ENCODE measurements around the gene USP25. TPM values are rescaled to one million over a fixed set of nuclear protein-coding genes. Genes with fewer than 3 reads are reported as not detected.
A peak's percentile ranks its signal among the peaks of the same experiment; 100 is the strongest.

The USP25 gene
- total and polyA plus RNA-seq, 2 experiments from 2014 or later, result 11.8 to 49.2 TPM

DNA sequence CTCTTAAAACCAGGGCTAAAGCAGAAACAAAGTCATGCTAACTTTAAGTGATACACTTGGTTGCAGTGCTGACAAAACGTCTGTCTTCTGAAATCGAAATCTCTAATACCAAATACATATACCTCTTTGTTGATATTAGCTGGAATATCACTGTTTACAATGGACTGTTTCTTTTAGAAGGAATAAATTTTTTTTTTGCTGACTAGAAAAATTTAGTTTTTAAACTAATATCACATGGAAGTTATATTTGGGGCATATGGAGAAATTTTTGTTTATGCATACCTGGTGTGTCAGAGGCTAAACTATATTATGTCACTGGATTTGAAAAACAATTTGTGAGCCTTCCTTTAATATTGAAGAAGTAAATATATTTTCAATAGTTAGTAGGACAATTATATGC lies 39.1 kb downstream of the USP25 start:
- Histone ChIP-seq H3K4me3 (no peak overlapping the region), H3K4me2 (no peak overlapping the region), H3K27me3 (ENCODE audit: insufficient read depth) (no peaks in the 10 kb centered on the region), H3K9me2 (ENCODE audit: insufficient read depth) (no peaks in the 10 kb centered on the region), H4K20me1 (replicated peaks; ENCODE audit: insufficient read depth) (peaks cover 11% of the 10 kb centered on the region; the same call in 1 of the 2 replicates), H3K4me1 (ENCODE audit: insufficient read depth) (peaks cover 22% of the 10 kb centered on the region), H2AFZ (no peak overlapping the region), H3K36me3 (ENCODE audit: insufficient read depth) (no peaks in the 10 kb centered on the region; the same call in 1 of the 2 replicates), H3K27ac (ENCODE audit: low read depth) (no peak overlapping the region), H3K79me2 (replicated peaks; ENCODE audit: insufficient read depth) (peaks cover 97% of the 10 kb centered on the region), H3F3A (replicated peaks; ENCODE audit: low read depth) (no peaks in the 10 kb centered on the region)
- H3K9me3 Mint-ChIP-seq, result no peaks in the 10 kb centered on the region
- no peak for TF ChIP-seq JUNB (IDR thresholded peaks at IDR 0.05; ENCODE audit: unreplicated experiment)
- ATAC-seq, result no peak
- no peaks in the 10 kb centered on the region; the same call in 1 of the 3 replicates for H3K36me3 Mint-ChIP-seq (ENCODE audit: low read depth)
- H3K27me3 Mint-ChIP-seq (ENCODE audit: insufficient read depth, low read depth, poor library complexity), result no peaks in the 10 kb centered on the region
- DNase-seq (ENCODE audit: low spot score), result no peak
- H3K4me3 Mint-ChIP-seq, result no peak overlapping the region
- H3K27ac Mint-ChIP-seq, result peak overlapping the region; percentile 74
- peaks cover 48% of the 10 kb centered on the region for H3K4me1 Mint-ChIP-seq

DNA sequence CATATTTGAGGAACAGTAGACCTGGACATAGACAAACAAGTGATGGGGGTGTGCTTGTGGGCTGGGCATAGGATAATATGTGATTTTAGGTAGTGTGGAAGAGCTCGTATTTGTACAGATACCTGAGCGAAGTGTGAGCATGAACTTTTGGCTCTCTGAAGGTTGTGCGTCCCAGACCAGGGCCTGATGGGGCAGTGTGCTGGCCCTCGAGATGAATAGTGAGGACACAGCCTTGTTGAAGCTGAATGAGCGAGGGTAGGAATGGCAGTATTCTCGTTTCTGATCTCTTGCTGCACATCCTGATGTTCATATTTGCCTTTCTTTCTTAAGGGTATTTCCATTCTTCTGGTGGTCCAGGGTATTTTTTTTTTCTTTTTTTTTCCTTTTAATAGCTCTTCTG lies 41.5 kb downstream of the USP25 start:
- Mint-ChIP-seq H3K27me3 (ENCODE audit: insufficient read depth, low read depth, poor library complexity) (no peaks in the 10 kb centered on the region), H3K9me3 (no peaks in the 10 kb centered on the region), H3K27ac (no peak overlapping the region; the same call in 1 of the 2 replicates), H3K4me1 (peaks cover 57% of the 10 kb centered on the region), H3K4me3 (no peak overlapping the region), H3K36me3 (ENCODE audit: low read depth) (no peaks in the 10 kb centered on the region; the same call in 1 of the 3 replicates)
- no peak overlapping the region for H3K27ac ChIP-seq (ENCODE audit: low read depth)
- H2AFZ ChIP-seq, result no peak overlapping the region
- no peaks in the 10 kb centered on the region; the same call in 1 of the 2 replicates for H3K36me3 ChIP-seq (ENCODE audit: insufficient read depth)
- H4K20me1 ChIP-seq (replicated peaks; ENCODE audit: insufficient read depth), result peaks cover 12% of the 10 kb centered on the region; the same call in 1 of the 2 replicates
- no peak overlapping the region for H3K4me3 ChIP-seq
- ATAC-seq (peak; percentile 60), DNase-seq (ENCODE audit: low spot score) (no peak)
- H3F3A ChIP-seq (replicated peaks; ENCODE audit: low read depth), result no peaks in the 10 kb centered on the region
- H3K9me2 ChIP-seq (ENCODE audit: insufficient read depth), result no peaks in the 10 kb centered on the region
- H3K4me1 ChIP-seq (ENCODE audit: insufficient read depth), result peaks cover 32% of the 10 kb centered on the region
- H3K79me2 ChIP-seq (replicated peaks; ENCODE audit: insufficient read depth), result peaks cover 96% of the 10 kb centered on the region
- H3K27me3 ChIP-seq (ENCODE audit: insufficient read depth), result no peaks in the 10 kb centered on the region
- H3K4me2 ChIP-seq, result no peak overlapping the region
- TF ChIP-seq POLR2AphosphoS5 (IDR thresholded peaks at IDR 0.05; ENCODE audit: low read depth) (no peak), STAT1 (IDR thresholded peaks at IDR 0.05; ENCODE audit: unreplicated experiment) (no peak), ZNF331 (CRISPR knock-in tag; IDR thresholded peaks at IDR 0.05; ENCODE audit: low read depth) (no peak), ZNF114 (CRISPR knock-in tag; IDR thresholded peaks at IDR 0.05) (no peak), NANOG (IDR thresholded peaks at IDR 0.05; ENCODE audit: borderline replicate concordance) (no peak), REST (IDR thresholded peaks at IDR 0.05; ENCODE audit: unreplicated experiment) (no peak), EZH2 (IDR thresholded peaks at IDR 0.05; ENCODE audit: low read depth, unreplicated experiment) (no peak), CREB1 (CRISPR knock-in tag; IDR thresholded peaks at IDR 0.05; ENCODE audit: low read depth) (no peak), EZH2phosphoT487 (IDR thresholded peaks at IDR 0.05; ENCODE audit: unreplicated experiment) (no peak), JUNB (IDR thresholded peaks at IDR 0.05; ENCODE audit: unreplicated experiment) (no peak)
- TF ChIP-seq, protein P1, sequence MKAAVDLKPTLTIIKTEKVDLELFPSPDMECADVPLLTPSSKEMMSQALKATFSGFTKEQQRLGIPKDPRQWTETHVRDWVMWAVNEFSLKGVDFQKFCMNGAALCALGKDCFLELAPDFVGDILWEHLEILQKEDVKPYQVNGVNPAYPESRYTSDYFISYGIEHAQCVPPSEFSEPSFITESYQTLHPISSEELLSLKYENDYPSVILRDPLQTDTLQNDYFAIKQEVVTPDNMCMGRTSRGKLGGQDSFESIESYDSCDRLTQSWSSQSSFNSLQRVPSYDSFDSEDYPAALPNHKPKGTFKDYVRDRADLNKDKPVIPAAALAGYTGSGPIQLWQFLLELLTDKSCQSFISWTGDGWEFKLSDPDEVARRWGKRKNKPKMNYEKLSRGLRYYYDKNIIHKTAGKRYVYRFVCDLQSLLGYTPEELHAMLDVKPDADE (IDR thresholded peaks at IDR 0.05), result no peak
- TF ChIP-seq, protein P2, sequence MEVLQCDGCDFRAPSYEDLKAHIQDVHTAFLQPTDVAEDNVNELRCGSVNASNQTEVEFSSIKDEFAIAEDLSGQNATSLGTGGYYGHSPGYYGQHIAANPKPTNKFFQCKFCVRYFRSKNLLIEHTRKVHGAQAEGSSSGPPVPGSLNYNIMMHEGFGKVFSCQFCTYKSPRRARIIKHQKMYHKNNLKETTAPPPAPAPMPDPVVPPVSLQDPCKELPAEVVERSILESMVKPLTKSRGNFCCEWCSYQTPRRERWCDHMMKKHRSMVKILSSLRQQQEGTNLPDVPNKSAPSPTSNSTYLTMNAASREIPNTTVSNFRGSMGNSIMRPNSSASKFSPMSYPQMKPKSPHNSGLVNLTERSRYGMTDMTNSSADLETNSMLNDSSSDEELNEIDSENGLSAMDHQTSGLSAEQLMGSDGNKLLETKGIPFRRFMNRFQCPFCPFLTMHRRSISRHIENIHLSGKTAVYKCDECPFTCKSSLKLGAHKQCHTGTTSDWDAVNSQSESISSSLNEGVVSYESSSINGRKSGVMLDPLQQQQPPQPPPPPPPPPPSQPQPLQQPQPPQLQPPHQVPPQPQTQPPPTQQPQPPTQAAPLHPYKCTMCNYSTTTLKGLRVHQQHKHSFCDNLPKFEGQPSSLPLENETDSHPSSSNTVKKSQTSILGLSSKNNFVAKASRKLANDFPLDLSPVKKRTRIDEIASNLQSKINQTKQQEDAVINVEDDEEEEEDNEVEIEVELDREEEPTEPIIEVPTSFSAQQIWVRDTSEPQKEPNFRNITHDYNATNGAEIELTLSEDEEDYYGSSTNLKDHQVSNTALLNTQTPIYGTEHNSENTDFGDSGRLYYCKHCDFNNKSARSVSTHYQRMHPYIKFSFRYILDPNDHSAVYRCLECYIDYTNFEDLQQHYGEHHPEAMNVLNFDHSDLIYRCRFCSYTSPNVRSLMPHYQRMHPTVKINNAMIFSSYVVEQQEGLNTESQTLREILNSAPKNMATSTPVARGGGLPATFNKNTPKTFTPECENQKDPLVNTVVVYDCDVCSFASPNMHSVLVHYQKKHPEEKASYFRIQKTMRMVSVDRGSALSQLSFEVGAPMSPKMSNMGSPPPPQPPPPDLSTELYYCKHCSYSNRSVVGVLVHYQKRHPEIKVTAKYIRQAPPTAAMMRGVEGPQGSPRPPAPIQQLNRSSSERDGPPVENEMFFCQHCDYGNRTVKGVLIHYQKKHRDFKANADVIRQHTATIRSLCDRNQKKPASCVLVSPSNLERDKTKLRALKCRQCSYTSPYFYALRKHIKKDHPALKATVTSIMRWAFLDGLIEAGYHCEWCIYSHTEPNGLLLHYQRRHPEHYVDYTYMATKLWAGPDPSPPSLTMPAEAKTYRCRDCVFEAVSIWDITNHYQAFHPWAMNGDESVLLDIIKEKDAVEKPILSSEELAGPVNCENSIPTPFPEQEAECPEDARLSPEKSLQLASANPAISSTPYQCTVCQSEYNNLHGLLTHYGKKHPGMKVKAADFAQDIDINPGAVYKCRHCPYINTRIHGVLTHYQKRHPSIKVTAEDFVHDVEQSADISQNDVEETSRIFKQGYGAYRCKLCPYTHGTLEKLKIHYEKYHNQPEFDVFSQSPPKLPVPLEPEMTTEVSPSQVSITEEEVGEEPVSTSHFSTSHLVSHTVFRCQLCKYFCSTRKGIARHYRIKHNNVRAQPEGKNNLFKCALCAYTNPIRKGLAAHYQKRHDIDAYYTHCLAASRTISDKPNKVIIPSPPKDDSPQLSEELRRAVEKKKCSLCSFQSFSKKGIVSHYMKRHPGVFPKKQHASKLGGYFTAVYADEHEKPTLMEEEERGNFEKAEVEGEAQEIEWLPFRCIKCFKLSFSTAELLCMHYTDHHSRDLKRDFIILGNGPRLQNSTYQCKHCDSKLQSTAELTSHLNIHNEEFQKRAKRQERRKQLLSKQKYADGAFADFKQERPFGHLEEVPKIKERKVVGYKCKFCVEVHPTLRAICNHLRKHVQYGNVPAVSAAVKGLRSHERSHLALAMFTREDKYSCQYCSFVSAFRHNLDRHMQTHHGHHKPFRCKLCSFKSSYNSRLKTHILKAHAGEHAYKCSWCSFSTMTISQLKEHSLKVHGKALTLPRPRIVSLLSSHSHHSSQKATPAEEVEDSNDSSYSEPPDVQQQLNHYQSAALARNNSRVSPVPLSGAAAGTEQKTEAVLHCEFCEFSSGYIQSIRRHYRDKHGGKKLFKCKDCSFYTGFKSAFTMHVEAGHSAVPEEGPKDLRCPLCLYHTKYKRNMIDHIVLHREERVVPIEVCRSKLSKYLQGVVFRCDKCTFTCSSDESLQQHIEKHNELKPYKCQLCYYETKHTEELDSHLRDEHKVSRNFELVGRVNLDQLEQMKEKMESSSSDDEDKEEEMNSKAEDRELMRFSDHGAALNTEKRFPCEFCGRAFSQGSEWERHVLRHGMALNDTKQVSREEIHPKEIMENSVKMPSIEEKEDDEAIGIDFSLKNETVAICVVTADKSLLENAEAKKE (CRISPR knock-in tag; IDR thresholded peaks at IDR 0.05), result no peak

All from GM23338 (cell line).